Peyer's patch (tissue), 4 donors: Measurements from ENCODE around the gene TFPI. TPM values are rescaled to one million over a fixed set of nuclear protein-coding genes. Genes with fewer than 3 reads are reported as not detected.
"Not testable (repeated sequence)": the region's sequence is repeated elsewhere in the genome, so short reads cannot be mapped to it uniquely, and the experiment has no call there.

ENCODE experiments used
- DNase-seq, 3 donors: peaks; one replicate each; pipeline ENCODE4 v3.0.0-alpha.2; 2017 to 2019
- H3K27ac ChIP-seq, 4 donors: fragments of 200-600 bp; sonication (generic); one replicate each; pipeline ENCODE4 v1.5.1; 2016 to 2019
- H3K27me3 ChIP-seq, 2 donors: fragments of 200-600 bp; sonication (generic); one replicate each; pipeline ENCODE4 v1.5.1; 2019
- H3K36me3 ChIP-seq, 3 donors: fragments of 200-600 bp; sonication (generic); one replicate each; pipeline ENCODE4 v1.5.1; 2016 to 2019
- H3K4me1 ChIP-seq, 4 donors: fragments of 200-600 bp; sonication (generic); one replicate each; pipeline ENCODE4 v1.5.1; 2016 to 2019
- H3K4me3 ChIP-seq, 4 donors: fragments of 200-600 bp; sonication (generic); 1 replicate in 3 of 4; 2 replicates in 1 of 4; pipeline ENCODE4 v1.5.1; 2016 to 2019; ENCODE audit warnings: mild to moderate bottlenecking in 1 of 4
- H3K9me3 ChIP-seq, 4 donors: fragments of 200-600 bp; sonication (generic); one replicate each; pipeline ENCODE4 v1.5.1; 2016 to 2019; ENCODE audit warnings: mild to moderate bottlenecking in 1 of 4
- CTCF ChIP-seq, 6 experiments: fragments of 450-650 bp in 4 of 6; fragments of 200-600 bp in 2 of 6; sonication (generic) in 1 of 6; IDR thresholded peaks; one replicate each; pipeline ENCODE4 v1.5.1; 2017 to 2019; ENCODE audit warnings: antibody characterized with exemption in 6 of 6, mild to moderate bottlenecking in 3 of 6, moderate library complexity in 1 of 6
- POLR2A ChIP-seq, 2 donors: fragments of 450-650 bp; IDR thresholded peaks; one replicate each; pipeline ENCODE4 v1.5.1; 2017; ENCODE audit warnings: antibody characterized with exemption in 2 of 2, mild to moderate bottlenecking in 2 of 2, moderate library complexity in 2 of 2
- total RNA-seq, 4 donors: library from RNA; depleted of rRNA; stranded (reverse); fragments of >200 nt; gene quantifications; one replicate each; pipeline ENCODE4 v1.1.0, GENCODE V29; 2016

TFPI gene
- total RNA-seq, 4 donors from 2014 or later: 69.9 to 91.4 (median 75.8) TPM

GRCh38 chr2:187542123-187542522 lies 12.1 kb downstream of the TFPI start:
- H3K4me3 ChIP-seq: no peak overlapping the region
- TF ChIP-seq CTCF (IDR thresholded peaks at IDR 0.05) (no peak), POLR2A (IDR thresholded peaks at IDR 0.05) (no peak)
- H3K27me3 ChIP-seq: no peaks in the 10 kb centered on the region

GRCh38 chr2:187541086-187542085 lies 12.8 kb downstream of the TFPI start:
- Histone ChIP-seq H3K36me3 (no peaks in the 10 kb centered on the region), H3K27me3 (no peaks in the 10 kb centered on the region), H3K4me1 (peaks cover 0 to 23% (median 0%) of the 10 kb centered on the region in 4 donors), H3K4me3 (no peak overlapping the region), H3K27ac (peak overlapping the region in 3 of 4 donors; percentile 60 to 68 (median 67)), H3K9me3 (no peaks in the 10 kb centered on the region)
- TF ChIP-seq POLR2A (IDR thresholded peaks at IDR 0.05) (no peak), CTCF (IDR thresholded peaks at IDR 0.05) (no peak)
- peak in 1 of 3 donors; percentile 63 for DNase-seq

More at GRCh38 chr2:187542123-187542522, 12.1 kb downstream of the TFPI start:
- peaks cover 0 to 23% (median 0%) of the 10 kb centered on the region in 4 donors for H3K4me1 ChIP-seq
- no peaks in the 10 kb centered on the region for H3K9me3 ChIP-seq
- H3K27ac ChIP-seq: peak overlapping the region in 3 of 4 donors; percentile 60 to 68 (median 67)
- no peaks in the 10 kb centered on the region for H3K36me3 ChIP-seq
- DNase-seq: no peak

- not testable (repeated sequence) for H3K36me3 ChIP-seq, H3K27ac ChIP-seq, H3K4me3 ChIP-seq, DNase-seq, H3K9me3 ChIP-seq, H3K27me3 ChIP-seq
- H3K4me1 ChIP-seq: peaks cover 0 to 12% (median 0%) of the 10 kb centered on the region in 4 donors
Measured at GRCh38 chr2:187538222-187538621, 16.0 kb downstream of the TFPI start.

- H3K27ac ChIP-seq, H3K27me3 ChIP-seq, H3K4me1 ChIP-seq, DNase-seq, H3K9me3 ChIP-seq, H3K4me3 ChIP-seq, H3K36me3 ChIP-seq: not testable (repeated sequence)
Measured at GRCh38 chr2:187535381-187535780, 18.9 kb downstream of the TFPI start.

GRCh38 chr2:187532333-187533120 lies 21.7 kb downstream of the TFPI start:
- DNase-seq: no peak
- no peaks in the 10 kb centered on the region for H3K36me3 ChIP-seq
- no peaks in the 10 kb centered on the region for H3K4me1 ChIP-seq
- H3K27ac ChIP-seq: no peak overlapping the region
- no peaks in the 10 kb centered on the region for H3K27me3 ChIP-seq
- no peaks in the 10 kb centered on the region for H3K9me3 ChIP-seq
- no peak overlapping the region for H3K4me3 ChIP-seq
- TF ChIP-seq POLR2A (IDR thresholded peaks at IDR 0.05): no peak
- TF ChIP-seq CTCF (IDR thresholded peaks at IDR 0.05): no peak

- H3K4me3 ChIP-seq: no peak overlapping the region
- DNase-seq: no peak
- no peak overlapping the region for H3K27ac ChIP-seq
- H3K27me3 ChIP-seq: no peaks in the 10 kb centered on the region
- H3K36me3 ChIP-seq: no peaks in the 10 kb centered on the region
- H3K4me1 ChIP-seq: no peaks in the 10 kb centered on the region
- H3K9me3 ChIP-seq: no peaks in the 10 kb centered on the region
- no peak for TF ChIP-seq CTCF (IDR thresholded peaks at IDR 0.05)
- TF ChIP-seq POLR2A (IDR thresholded peaks at IDR 0.05): no peak
Measured at GRCh38 chr2:187529977-187530721, 24.1 kb downstream of the TFPI start.
